Jurkat, Clone E6-1 (cell line): ENCODE measurements around the gene CDK2. TPM values are rescaled to one million over a fixed set of nuclear protein-coding genes. Genes with fewer than 3 reads are reported as not detected.
"Not testable (repeated sequence)": the region's sequence is repeated elsewhere in the genome, so short reads cannot be mapped to it uniquely, and the experiment has no call there.

Experiments
- DNase-seq: peaks from one replicate; pipeline ENCODE4 v3.0.0-alpha.2; 2011; ENCODE audit warnings: low read depth, low spot score
- H3K4me3 ChIP-seq: 2 replicates; pipeline ENCODE4 v1.5.1; 2011; ENCODE audit warnings: mild to moderate bottlenecking, low read length, control low read depth, moderate library complexity
- polyA plus RNA-seq: library from polyadenylated mRNA; unstranded; fragments of >200 nt; gene quantifications from one replicate; pipeline ENCODE4 v1.2.1, GENCODE V29; 2012; ENCODE audit warnings: missing spikeins; ENCODE audit not compliant: insufficient read length, insufficient read depth

The CDK2 gene
- 134 TPM for polyA plus RNA-seq

DNA sequence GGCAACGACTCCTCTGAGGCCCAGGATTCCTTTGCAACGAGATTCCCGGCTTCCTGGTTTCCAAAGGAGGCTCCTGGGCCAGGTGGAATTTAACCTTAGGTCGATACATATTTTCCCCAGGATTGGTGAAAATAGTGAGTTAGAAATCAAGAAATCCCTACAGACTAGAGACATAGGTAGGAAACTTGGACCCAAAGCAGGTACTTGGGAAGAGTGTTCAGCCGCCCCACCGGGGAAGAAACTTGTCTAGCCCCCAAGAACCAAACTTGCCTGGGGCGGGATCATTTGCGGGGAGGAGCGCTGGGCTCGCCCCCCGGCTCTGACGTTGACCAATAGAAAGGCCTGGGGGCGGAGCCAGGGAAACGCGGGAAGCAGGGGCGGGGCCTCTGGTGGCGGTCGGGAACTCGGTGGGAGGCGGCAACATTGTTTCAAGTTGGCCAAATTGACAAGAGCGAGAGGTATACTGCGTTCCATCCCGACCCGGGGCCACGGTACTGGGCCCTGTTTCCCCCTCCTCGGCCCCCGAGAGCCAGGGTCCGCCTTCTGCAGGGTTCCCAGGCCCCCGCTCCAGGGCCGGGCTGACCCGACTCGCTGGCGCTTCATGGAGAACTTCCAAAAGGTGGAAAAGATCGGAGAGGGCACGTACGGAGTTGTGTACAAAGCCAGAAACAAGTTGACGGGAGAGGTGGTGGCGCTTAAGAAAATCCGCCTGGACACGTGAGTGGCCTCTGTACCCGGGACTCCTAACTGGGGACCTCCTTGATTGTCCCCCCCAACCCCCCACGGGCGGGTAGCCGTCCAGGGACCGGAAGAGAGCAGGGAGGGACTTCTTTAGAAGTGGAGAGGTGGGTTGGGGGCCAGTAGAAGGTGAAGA, at the start of gene CDK2:
Gene CDK2, plus strand, starts transcription at position 423 of the 874 bp plus-strand sequence. Its CDS starts 179 bp downstream, at position 602.
- peak; percentile 84 for DNase-seq
- peak within 1 kb of the TSS; percentile 94 for H3K4me3 ChIP-seq

- H3K4me3 ChIP-seq, DNase-seq: not testable (repeated sequence)
Observed at GRCh38 chr12:55919032-55919431, 47.6 kb upstream of the CDK2 start.

- H3K4me3 ChIP-seq, result no peak overlapping the region
- no peak for DNase-seq
Observed at GRCh38 chr12:55922126-55922525, 44.5 kb upstream of the CDK2 start.

DNA sequence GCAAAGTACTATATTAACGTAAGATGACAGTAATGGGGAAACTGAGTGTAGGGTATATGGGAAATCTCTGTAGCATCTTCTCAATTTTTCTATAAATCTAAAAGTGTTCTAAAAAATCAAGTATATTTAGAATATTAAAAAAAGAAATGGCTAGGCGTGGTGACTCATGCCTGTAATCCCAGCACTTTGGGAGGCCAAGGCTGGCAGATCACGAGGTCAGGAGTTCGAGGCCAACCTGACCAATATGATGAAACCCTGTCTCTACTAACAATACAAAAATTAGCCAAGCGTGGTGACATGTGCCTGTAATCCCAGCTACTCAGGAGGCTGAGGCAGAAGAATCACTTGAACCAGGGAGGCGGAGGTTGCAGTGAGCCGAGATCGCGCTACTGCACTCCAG, 43.0 kb upstream of the CDK2 start:
- not testable (repeated sequence) for H3K4me3 ChIP-seq, DNase-seq

DNA sequence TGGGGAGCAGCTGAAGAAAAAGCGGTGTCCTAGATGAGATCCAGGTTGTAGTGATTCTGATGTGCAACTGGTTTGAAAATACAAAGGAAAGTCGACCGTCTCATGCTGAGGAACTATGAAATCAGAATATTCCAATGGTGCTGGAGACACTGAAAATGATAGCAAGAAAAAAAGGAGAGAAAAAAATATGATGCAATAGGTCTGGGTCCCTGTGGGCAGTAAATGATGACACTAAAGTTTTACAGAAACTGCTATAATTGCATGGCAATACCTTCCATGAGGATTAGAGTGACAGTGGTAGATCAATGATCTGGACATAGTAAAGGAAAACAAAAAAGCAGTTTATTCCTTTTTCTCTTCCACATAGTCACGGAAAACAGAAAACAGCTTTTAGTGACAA, 41.3 kb upstream of the CDK2 start:
- no peak for DNase-seq
- H3K4me3 ChIP-seq, result no peak overlapping the region; the same call in 1 of the 2 replicates

GRCh38 chr12:55925870-55926737, 40.5 kb upstream of the CDK2 start:
- peak overlapping the region; percentile 99 for H3K4me3 ChIP-seq

GRCh38 chr12:55926738-55927587, 39.7 kb upstream of the CDK2 start:
- peak overlapping the region; percentile 99 for H3K4me3 ChIP-seq
- DNase-seq, result peak; percentile 98

More at GRCh38 chr12:55925870-55926737, 40.5 kb upstream of the CDK2 start:
- DNase-seq, result peak; percentile 22

DNA sequence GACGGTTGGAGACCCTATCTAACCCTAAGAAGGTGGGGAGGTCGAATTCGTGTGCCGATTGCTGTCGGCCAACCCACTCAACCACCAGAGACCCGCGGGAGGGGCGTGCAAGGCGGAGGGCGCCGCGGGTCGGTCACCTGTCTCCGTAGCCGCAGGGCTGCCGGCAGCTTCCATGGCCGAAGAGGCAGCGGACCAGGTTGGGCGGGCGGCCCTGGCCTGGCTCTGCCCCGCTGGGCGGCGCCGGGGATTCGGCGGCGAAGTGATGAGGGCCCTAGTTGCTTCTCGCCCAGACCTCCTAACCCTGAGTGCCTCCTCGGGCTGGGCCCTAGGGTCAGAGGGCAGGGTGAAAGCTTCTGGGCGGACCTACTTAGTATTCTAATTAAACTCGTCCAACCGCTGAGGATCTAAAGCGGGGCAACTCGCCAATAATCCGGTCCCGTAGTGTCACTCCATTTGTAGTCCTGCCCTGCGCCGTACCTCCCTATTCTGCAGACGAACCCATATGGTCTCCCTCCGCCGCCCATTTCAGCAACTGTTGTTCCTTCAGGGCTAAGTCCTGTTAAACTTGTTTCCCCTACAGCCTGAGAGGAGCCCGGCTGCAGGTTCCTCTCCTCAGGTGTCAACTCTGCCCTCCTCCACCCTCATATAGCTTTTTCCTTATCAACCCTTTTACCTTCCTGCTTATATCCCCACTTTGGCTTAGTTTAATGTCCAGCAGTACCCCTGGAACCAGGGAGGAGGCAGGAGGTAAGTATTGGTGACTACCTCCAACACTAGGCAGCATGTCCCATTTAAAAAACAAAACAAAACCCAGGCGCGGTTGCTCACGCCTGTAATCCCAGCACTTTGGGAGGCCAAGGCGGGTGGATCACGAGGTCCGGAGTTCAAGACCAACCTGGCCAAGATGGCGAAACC, 38.8 kb upstream of the CDK2 start, which contains the start of gene PYM1:
Gene PYM1, minus strand, starts transcription at position 307 of the 915 bp plus-strand sequence. Its CDS starts 133 bp downstream, at position 174.
- peak within 1 kb of the TSS; percentile 99 for H3K4me3 ChIP-seq
- DNase-seq, result peak; percentile 79

DNA sequence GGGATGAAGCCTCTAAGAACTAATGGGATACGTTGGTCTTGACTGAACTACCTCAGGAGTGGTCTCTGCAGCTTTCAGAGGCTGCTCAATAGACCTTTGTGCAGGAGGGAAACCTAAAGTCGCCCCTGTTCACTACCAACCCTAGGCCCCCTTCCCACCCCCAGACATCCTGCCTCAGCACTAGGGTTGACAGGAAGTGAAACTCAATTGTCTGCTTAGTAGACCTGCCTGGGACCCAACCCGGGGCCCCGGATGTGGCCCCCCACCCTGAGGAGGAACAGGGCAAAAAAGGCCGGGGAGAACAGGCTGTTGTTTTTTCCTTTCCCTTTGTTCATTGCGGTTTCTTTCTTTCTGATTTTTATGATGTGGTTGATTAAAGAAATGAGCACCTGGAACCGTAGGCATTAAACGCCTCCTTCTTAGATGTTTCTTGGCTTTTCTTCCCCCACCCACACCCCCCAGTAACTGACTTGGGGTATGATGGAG, 37.3 kb upstream of the CDK2 start:
- peak overlapping the region; percentile 99 for H3K4me3 ChIP-seq
- DNase-seq, result peak; percentile 99

DNA sequence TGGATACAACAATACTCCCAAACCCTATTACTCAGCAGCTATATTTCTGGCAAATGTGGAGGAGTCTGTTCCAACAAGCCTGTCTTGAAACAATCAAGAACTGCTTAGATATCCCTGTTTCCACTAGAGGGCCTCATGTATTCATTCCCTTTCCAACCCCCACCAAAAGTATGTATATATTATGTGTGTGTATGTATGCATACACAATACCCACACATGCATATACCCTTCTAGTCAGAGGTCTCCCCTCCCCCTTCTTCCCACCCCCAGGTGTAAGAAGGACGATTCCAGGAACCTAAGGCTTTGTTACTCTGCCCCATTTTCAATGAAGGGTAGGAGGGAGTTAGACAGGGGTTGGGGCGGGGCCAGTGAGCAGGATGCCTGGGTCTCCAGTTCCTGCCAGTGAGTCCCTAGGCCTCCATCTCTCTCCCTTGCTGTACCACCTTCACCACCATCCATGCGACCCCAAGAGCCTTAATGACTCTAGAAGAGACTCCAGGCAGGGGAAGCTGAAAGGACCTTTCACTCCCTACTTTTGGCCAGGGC, 35.8 kb upstream of the CDK2 start, which contains the start of gene DGKA:
Gene DGKA, plus strand, starts transcription at position 392 of the 546 bp plus-strand sequence. CDS start 5,342 bp downstream, outside the sequence.
- DNase-seq, result peak; percentile 96

DNA sequence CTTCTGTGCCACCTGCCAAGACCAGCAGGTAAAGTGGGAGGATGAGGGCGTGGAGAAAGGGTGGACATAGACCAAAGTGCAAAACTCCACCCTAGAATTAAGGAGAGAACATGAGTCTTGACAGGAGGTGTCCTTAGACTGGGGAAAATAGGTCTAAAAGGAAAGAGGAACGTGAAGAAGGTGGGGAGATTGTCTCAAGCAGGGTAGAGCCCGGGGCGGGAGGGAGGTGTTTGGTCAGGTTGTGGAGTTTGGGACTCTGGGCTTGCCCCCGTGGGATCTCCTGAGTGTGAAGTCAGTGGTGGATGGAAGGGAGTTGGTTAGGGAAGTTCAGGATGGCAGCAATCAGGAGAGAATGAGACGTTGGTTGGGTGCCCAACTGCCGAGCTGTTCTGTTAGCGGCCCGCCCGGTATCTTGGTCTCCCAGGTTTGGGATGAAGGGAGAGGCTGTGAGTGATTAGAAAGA, 35.3 kb upstream of the CDK2 start:
- DNase-seq, result no peak
- H3K4me3 ChIP-seq, result peak overlapping the region; percentile 63

More for the DNA sequence above, 35.8 kb upstream of the CDK2 start, which contains the start of gene DGKA:
- peak within 1 kb of the TSS; percentile 63 for H3K4me3 ChIP-seq

- DNase-seq, result no peak
- peak overlapping the region; percentile 63 for H3K4me3 ChIP-seq
Observed at GRCh38 chr12:55931780-55932550, 34.7 kb upstream of the CDK2 start.

- peak overlapping the region; percentile 63 for H3K4me3 ChIP-seq
- DNase-seq, result peak; percentile 55
Observed at GRCh38 chr12:55932551-55932910, 34.1 kb upstream of the CDK2 start.

GRCh38 chr12:55933169-55933798, 33.3 kb upstream of the CDK2 start:
- DNase-seq, result no peak
- no peak overlapping the region for H3K4me3 ChIP-seq

DNA sequence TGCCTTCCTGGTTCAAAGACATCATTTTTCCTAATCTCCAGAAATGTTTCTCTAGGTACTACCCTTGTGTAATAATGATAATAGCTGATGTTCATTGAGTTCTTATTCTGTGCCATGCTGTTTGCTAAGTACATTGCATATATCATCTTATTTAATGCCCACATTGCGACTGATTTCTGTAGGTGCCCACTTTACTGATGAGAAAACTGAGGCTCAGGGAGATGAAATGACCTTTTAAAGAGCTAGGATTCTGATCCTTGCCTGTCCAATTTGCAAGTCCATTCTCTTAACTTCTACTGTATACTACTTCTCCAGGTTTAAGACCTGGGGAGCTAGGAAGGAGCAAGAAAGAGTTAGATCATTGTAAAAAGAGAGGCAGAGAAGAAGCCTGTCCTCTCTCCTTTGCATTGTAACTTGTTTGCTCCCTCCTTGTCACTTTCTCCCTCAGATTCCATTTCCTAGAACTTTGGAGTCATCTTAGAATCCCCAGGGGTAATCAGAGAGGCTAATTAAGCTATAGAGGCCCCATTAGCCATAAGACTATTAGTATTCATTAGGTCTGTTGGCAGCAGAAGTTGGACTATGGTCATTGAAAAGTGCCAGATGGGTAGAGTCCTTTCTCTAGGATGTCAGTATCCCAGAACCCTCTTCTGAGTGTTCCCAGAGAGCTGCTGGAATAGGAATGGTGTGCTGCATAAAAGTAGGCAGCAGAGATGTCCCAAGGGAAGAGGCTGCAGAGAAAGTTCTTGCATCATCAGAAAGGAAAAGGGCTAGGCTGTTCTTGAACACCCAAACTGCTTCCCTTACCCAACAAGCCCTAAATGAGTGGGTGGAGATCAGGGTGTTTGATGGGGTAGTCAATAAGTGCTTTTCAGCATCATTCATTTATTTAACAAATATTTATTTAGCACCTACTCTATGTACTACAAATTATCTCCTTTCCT, 32.6 kb upstream of the CDK2 start:
- no peak overlapping the region for H3K4me3 ChIP-seq
- no peak for DNase-seq
